AG04449 (cell line): ENCODE data around the gene GRAMD2A.

ENCODE experiments used
- CTCF ChIA-PET: fragments of 350-600 bp; formaldehyde crosslinking; extraction: SDS; loops from one replicate; lab custom pipeline; 2021; ENCODE audit warnings: antibody characterized with exemption; lab: Yijun Ruan, JAX
- POLR2A ChIA-PET: fragments of 400-600, 350-600 bp; formaldehyde crosslinking; extraction: SDS; loops from one replicate; lab custom pipeline; 2020; ENCODE audit warnings: antibody characterized with exemption, inconsistent platforms; lab: Yijun Ruan, JAX
- DNase-seq: peaks from one replicate; pipeline ENCODE4 v3.0.0-alpha.2; 2010; ENCODE audit warnings: low read depth, low spot score
- H3K4me3 ChIP-seq: 2 replicates; pipeline ENCODE4 v1.5.1; 2011; ENCODE audit warnings: low read depth, mild to moderate bottlenecking, control low read depth, low read length
- CTCF ChIP-seq: IDR thresholded peaks from one replicate; pipeline ENCODE4 v1.5.1; 2011; ENCODE audit warnings: mild to moderate bottlenecking, moderate library complexity, low read length, control low read depth, inconsistent platforms; ENCODE audit not compliant: insufficient read depth; ENCODE audit errors: missing control alignments

GRAMD2A gene

DNA sequence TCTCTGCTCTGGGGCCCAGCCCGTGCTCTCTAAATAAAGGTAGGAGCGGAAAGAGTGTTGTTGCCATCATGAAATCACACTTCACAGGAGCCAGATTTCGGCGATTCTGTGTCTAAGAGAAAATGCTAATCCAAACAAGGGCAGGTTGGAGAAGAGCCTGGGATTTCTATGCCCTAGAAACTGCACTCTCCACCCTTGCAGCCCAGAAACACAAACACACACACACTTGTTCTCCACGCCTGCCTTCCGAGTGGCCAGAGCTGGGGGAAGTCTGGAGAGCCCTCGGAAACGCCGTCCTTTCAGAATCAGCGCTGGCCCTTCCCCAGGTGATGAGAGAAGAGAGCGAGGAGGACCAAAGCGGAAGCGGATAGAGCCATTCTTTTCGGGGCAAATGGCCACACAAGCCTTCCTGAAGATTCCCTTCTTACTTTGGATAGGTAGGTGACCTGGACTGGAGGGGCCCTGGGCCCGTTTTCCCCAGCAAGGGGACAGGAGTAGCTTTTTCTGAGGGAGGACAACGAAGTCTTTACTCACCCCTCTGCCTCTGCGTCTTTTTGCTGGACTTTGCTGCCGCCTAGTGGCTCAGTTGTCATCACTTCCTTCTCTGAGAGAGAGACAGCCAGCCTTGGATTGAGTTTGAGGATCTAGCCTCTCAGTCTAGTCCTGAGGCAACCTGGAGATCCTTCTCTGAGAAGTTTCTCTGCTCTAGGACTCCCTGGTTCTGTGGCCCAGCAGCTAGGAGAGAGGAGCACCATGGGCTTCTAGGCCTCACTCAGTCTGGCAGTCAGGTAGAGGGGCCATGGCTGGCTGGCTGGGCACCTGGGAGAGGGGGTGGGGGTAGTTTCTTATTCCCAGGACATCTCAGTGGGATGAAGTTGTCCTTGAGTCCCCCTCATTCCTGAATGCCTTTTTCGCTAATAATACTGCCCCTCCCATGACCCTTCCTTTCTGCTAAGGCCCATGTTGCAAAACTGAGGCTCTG lies 41.7 kb downstream of the GRAMD2A start:
- ChIA-PET CTCF (interaction anchor here (0.6 to 4.6 kb wide), 48 partner anchors 9 to 425 kb away, joined by 3 to 66 read pairs (median 5); partner anchors contain the start of gene NR2E3), POLR2A (no interaction called here)
- H3K4me3 ChIP-seq, result peak overlapping the region; percentile 64
- TF ChIP-seq CTCF, result peak; percentile 86
- DNase-seq, result peak; percentile 29

DNA sequence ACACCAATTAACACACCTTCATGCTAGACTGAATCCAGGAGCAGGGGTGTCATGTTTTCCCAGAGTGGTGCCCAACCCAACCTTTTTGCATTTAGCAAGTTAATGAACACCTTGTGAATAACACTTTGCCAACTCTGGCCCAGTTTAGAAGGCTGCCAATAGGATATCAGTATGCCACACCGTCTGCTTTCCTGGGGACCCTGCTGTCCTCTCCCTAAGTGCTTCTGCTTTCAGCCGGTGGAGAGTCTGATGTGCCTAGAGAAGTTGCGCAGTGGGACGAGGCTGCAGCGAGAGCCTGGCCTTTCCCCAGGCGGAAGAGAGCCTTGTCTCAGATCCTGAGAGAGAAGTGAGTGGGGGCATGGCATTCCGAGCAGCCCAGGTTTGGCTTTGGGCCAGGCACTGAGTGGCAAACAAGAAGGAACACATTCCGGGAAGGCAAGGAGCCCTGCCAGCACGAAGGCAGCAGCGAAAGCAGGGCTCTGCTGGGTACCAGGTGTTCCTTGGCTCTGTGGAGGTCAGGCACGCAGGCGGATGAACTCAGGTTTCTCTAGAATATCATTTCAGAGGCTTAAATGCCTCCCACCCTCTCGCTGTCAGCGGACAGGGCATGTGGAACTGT lies 42.5 kb downstream of the GRAMD2A start:
- peak overlapping the region; percentile 64 for H3K4me3 ChIP-seq
- no peak for DNase-seq
- POLR2A ChIA-PET, result no interaction called here
- no peak for TF ChIP-seq CTCF
- CTCF ChIA-PET, result interaction anchor here (1.0 to 4.6 kb wide), 14 partner anchors 9 to 412 kb away, joined by 3 to 66 read pairs (median 10); no protein-coding TSS in a partner anchor

DNA sequence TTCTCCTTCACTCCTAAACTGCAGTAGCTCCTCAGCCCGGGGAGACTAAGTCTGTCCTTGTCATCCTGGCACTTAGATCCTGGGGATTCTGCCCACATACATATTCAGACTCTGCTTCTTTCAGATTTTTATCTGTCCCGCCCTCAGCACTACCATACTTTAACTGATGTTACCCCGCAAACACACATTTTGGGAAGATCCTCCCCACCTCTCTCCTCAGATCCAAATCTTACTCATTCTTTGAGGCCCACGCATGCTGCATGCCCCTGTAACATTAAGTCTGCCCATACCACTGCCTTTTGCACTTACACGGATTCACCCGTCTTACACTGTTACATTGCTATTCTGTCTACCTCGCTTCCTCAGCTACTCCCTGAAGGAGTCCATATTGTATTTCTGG lies 43.3 kb downstream of the GRAMD2A start:
- POLR2A ChIA-PET, result no interaction called here
- TF ChIP-seq CTCF, result no peak
- CTCF ChIA-PET, result interaction anchor here (0.5 to 2.4 kb wide), 6 partner anchors 13 to 411 kb away, joined by 3 to 11 read pairs (median 6); no protein-coding TSS in a partner anchor

DNA sequence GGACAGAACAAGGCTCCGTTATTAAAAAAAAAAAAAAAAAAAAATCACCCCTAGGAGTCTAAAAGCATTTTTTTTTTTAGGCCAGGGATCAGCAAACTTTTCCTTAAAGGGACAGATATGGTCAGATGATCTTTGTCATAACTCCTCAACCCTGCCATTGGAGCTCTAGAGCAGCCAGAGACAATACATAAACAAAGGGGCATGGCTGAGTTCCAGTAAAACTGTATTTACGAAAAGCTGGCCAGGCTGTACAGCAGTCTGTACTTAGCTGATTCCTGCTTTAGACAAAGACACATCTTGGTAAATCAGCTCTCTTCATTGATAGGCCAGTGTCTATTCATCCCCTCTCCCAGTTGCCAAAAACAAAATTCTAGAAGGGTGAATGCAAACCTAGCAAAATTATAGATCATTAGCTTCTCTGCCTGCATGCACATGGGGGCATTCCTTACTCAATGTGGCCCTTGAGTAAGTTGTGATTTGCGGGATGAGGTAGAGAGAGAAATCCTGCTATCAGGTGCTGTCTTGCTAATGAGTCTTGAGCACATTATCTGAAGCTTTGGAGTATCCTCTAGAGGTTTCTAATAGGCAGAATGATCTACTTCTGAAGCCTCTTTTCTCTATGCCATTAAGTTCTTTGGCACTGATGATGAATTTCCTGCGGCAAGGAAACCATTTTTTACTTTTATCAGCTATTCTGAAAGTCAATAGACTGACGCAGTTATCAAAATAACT lies 44.2 kb downstream of the GRAMD2A start:
- TF ChIP-seq CTCF, result no peak
- POLR2A ChIA-PET, result no interaction called here
- CTCF ChIA-PET, result interaction anchor here (0.6 to 2.4 kb wide), 7 partner anchors 14 to 410 kb away, joined by 3 to 11 read pairs (median 3); no protein-coding TSS in a partner anchor
- H3K4me3 ChIP-seq, result no peak overlapping the region
- DNase-seq, result no peak

More for the DNA sequence above, 43.3 kb downstream of the GRAMD2A start:
- no peak overlapping the region for H3K4me3 ChIP-seq
- DNase-seq, result no peak

DNA sequence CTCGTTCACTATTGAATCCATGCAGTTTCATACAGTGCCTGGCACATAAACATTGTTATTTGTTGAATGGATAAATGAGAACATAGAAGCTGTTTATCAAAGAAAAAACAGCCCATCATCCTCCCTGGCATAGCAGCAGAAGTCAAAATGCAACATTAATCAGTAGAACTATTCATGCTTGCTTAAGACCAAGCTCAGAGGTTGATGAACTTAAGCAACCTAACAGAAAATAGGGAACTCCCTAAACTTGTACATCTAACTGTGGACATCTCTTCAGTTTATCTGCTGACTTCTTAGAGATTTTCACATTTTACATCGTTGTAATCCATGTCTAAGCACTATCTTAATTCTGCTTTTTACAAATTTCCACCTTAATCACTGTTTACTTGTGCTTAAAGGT lies 50.2 kb downstream of the GRAMD2A start:
- TF ChIP-seq CTCF, result no peak
- no peak for DNase-seq
- ChIA-PET CTCF (interaction anchor here (1.6 to 7.6 kb wide), 2 partner anchors 10 to 395 kb away, joined by 6 to 49 read pairs; no protein-coding TSS in a partner anchor), POLR2A (no interaction called here)
- H3K4me3 ChIP-seq, result no peak overlapping the region
